Activated CD8-positive, alpha-beta T cell treated with anti-CD3 and anti-CD28 coated beads, Interleukin-2, amount 10 ng/mL, durations not matched to agents 7 days and 5 days (primary cell): ENCODE results near the gene MYO18A. TPM values are rescaled to one million over a fixed set of nuclear protein-coding genes. Genes with fewer than 3 reads are reported as not detected.

Experiments used
- ATAC-seq: fragments of 150-1000 bp; cut with Tn5 transposase; one replicate; pipeline ENCODE4 v1.10.0; 2021; ENCODE audit warnings: moderate library complexity
- CTCF ChIA-PET: fragments of 350-600 bp; sonication (Branson Sonifier 250); formaldehyde crosslinking; loops from one replicate; lab custom pipeline; 2021; ENCODE audit warnings: antibody characterized with exemption; lab: Charles Lee
- POLR2A ChIA-PET: fragments of 350-600 bp; sonication (Branson Sonifier 250); formaldehyde crosslinking; loops from one replicate; lab custom pipeline; 2021; ENCODE audit warnings: antibody characterized with exemption; lab: Charles Lee
- DNase-seq: peaks from one replicate; pipeline ENCODE4 v3.0.0-alpha.2; 2020
- H3K27ac Mint-ChIP-seq: one replicate; pipeline ENCODE4 v1.8.0; 2021; ENCODE audit warnings: mild to moderate bottlenecking, mixed read lengths
- H3K27me3 Mint-ChIP-seq: one replicate; pipeline ENCODE4 v1.8.0; 2021; ENCODE audit warnings: low read depth, mixed read lengths
- H3K36me3 Mint-ChIP-seq: one replicate; pipeline ENCODE4 v1.8.0; 2021; ENCODE audit warnings: low read depth, mixed read lengths
- H3K4me1 Mint-ChIP-seq: one replicate; pipeline ENCODE4 v1.8.0; 2021; ENCODE audit warnings: low read depth, mixed read lengths
- H3K4me3 Mint-ChIP-seq: one replicate; pipeline ENCODE4 v1.8.0; 2021; ENCODE audit warnings: mild to moderate bottlenecking, mixed read lengths
- H3K9me3 Mint-ChIP-seq: one replicate; pipeline ENCODE4 v1.8.0; 2022; ENCODE audit warnings: mixed read lengths; ENCODE audit not compliant: insufficient read depth
- total RNA-seq, 2 experiments: library from RNA; stranded (reverse); gene quantifications; one replicate each; pipeline ENCODE4 v1.2.3, GENCODE V29; 2021

MYO18A gene
- total RNA-seq, 2 experiments from 2014 or later, result 53.4 to 53.8 TPM

GRCh38 chr17:29076087-29076486 lies 104.1 kb downstream of the MYO18A start:
- DNase-seq (no peak), ATAC-seq (no peak)
- H3K27ac Mint-ChIP-seq, result no peak overlapping the region
- POLR2A ChIA-PET, result no interaction called here
- no peaks in the 10 kb centered on the region for H3K9me3 Mint-ChIP-seq
- H3K27me3 Mint-ChIP-seq, result no peaks in the 10 kb centered on the region
- no peaks in the 10 kb centered on the region for H3K4me1 Mint-ChIP-seq
- no peaks in the 10 kb centered on the region for H3K36me3 Mint-ChIP-seq
- no peak overlapping the region for H3K4me3 Mint-ChIP-seq
- CTCF ChIA-PET, result interaction anchor here (1.9 to 2.0 kb wide), 2 partner anchors 41 to 111 kb away, joined by 5 to 7 read pairs; no protein-coding TSS in a partner anchor

DNA sequence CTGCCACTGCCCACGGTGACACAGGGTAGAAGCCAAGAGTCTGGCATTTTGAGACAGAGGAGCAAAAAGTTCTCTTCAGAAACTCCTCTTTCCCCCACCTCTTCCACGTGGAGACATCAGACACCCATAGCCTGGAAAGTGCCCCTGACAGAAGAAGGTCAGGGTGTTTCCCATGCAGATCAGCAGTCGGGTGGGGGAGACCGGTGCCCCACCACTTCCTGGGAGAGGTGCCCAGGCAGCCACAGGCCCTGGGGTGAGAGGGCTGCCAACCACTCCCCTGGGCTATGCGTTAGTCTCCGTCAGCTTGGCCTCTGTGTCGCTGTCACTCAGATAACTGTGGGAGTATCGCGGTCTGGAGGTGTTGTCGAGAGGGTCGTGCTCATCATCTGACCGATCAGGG lies 105.7 kb downstream of the MYO18A start:
- ChIA-PET CTCF (no interaction called here), POLR2A (no interaction called here)
- no peaks in the 10 kb centered on the region for H3K27me3 Mint-ChIP-seq
- H3K9me3 Mint-ChIP-seq, result no peaks in the 10 kb centered on the region
- no peaks in the 10 kb centered on the region for H3K4me1 Mint-ChIP-seq
- H3K4me3 Mint-ChIP-seq, result no peak overlapping the region
- H3K36me3 Mint-ChIP-seq, result no peaks in the 10 kb centered on the region
- H3K27ac Mint-ChIP-seq, result no peak overlapping the region
- DNase-seq (no peak), ATAC-seq (no peak)

- Mint-ChIP-seq H3K4me3 (no peak overlapping the region), H3K9me3 (no peaks in the 10 kb centered on the region), H3K4me1 (no peaks in the 10 kb centered on the region), H3K27me3 (no peaks in the 10 kb centered on the region), H3K27ac (no peak overlapping the region), H3K36me3 (no peaks in the 10 kb centered on the region)
- CTCF ChIA-PET, result interaction anchor here (1.0 to 1.5 kb wide), 2 partner anchors 108 to 120 kb away, joined by 3 read pairs; no protein-coding TSS in a partner anchor
- DNase-seq (no peak), ATAC-seq (no peak)
- POLR2A ChIA-PET, result no interaction called here
Observed at GRCh38 chr17:29073520-29073919, 106.7 kb downstream of the MYO18A start.

DNA sequence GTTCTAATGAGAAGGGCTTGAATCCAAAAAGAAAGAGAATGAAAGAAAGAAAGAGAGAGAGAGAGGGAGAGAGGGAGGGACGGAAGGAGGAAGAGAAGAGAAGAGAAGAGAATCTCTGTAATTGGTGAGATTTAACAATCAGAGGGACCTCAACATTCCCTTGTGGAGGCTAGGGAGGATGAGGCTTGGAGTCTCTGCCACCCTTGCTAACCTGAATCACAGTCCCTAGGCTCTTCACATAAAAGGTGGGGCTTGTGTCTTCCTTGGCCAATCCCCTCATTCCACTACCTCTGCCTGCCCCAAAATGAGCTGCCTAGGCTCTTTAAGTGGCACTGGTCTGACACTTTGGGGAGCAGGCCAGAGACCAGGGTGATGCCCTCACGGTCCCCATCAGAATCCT lies 107.2 kb downstream of the MYO18A start:
- Mint-ChIP-seq H3K27ac (no peak overlapping the region), H3K4me3 (no peak overlapping the region), H3K36me3 (no peaks in the 10 kb centered on the region), H3K4me1 (no peaks in the 10 kb centered on the region), H3K9me3 (no peaks in the 10 kb centered on the region), H3K27me3 (no peaks in the 10 kb centered on the region)
- ChIA-PET POLR2A (no interaction called here), CTCF (interaction anchor here (1.0 to 1.5 kb wide), 2 partner anchors 107 to 119 kb away, joined by 3 read pairs; no protein-coding TSS in a partner anchor)
- no peak for DNase-seq
- no peak for ATAC-seq

DNA sequence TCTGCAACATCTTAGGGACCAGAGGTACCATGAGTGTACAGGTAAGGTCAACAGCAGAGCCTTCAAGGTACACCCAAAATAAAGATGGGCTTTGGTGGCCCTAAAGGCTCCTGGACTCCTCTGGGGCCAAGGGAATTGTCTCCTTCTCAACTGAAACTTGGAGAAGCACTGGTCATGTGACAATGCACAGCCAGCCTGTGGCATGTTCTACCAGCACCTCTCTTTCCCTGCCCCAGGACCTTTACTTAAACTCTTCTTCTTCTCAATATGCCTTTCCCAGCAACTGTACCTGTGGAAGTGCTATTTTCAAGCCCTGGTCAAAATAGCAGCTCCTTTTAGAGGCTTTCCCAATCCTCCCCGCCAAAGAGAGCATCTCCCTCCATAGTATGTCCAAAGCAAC lies 108.9 kb downstream of the MYO18A start:
- H3K27me3 Mint-ChIP-seq, result no peaks in the 10 kb centered on the region
- POLR2A ChIA-PET, result no interaction called here
- CTCF ChIA-PET, result interaction anchor here (1.2 kb wide), 1 partner anchor 45 kb away, joined by 4 read pairs; no protein-coding TSS in a partner anchor
- H3K4me3 Mint-ChIP-seq, result no peak overlapping the region
- no peaks in the 10 kb centered on the region for H3K4me1 Mint-ChIP-seq
- no peaks in the 10 kb centered on the region for H3K9me3 Mint-ChIP-seq
- DNase-seq (no peak), ATAC-seq (no peak)
- no peak overlapping the region for H3K27ac Mint-ChIP-seq
- no peaks in the 10 kb centered on the region for H3K36me3 Mint-ChIP-seq

GRCh38 chr17:29070781-29071180 lies 109.4 kb downstream of the MYO18A start:
- Mint-ChIP-seq H3K36me3 (no peaks in the 10 kb centered on the region), H3K27me3 (no peaks in the 10 kb centered on the region), H3K4me3 (no peak overlapping the region), H3K27ac (no peak overlapping the region), H3K9me3 (no peaks in the 10 kb centered on the region), H3K4me1 (no peaks in the 10 kb centered on the region)
- DNase-seq, result no peak
- POLR2A ChIA-PET, result no interaction called here
- no peak for ATAC-seq
- CTCF ChIA-PET, result interaction anchor here (1.2 to 1.4 kb wide), 2 partner anchors 46 to 105 kb away, joined by 3 to 4 read pairs; no protein-coding TSS in a partner anchor

DNA sequence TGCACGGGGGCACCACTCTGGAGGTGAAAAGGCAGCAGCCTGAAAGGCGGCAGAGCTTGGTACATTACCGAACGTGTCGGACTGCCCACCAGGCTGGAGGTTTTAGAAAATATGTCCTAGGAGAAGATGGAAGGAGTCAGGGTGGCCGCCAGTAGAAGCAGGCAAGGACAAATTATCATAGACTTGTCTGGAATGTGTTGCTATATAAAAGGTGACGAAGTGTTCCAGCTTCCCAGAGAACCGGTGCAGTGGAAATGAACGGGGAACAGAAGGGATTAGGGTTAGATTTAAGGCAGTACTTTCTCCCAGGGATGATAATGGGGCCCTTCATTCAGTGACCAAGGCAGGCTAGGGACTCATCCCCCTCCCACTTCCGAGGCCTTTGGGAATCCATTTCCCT lies 109.9 kb downstream of the MYO18A start:
- no peaks in the 10 kb centered on the region for H3K36me3 Mint-ChIP-seq
- POLR2A ChIA-PET, result no interaction called here
- CTCF ChIA-PET, result interaction anchor here (1.4 kb wide), 1 partner anchor 105 kb away, joined by 3 read pairs; no protein-coding TSS in a partner anchor

GRCh38 chr17:29069526-29070041 lies 110.6 kb downstream of the MYO18A start:
- H3K4me1 Mint-ChIP-seq, result no peaks in the 10 kb centered on the region
- POLR2A ChIA-PET, result no interaction called here
- H3K27ac Mint-ChIP-seq, result no peak overlapping the region
- DNase-seq, result no peak
- H3K36me3 Mint-ChIP-seq, result no peaks in the 10 kb centered on the region
- CTCF ChIA-PET, result interaction anchor here (1.4 kb wide), 1 partner anchor 104 kb away, joined by 3 read pairs; no protein-coding TSS in a partner anchor
- no peak overlapping the region for H3K4me3 Mint-ChIP-seq
- ATAC-seq, result no peak
- H3K9me3 Mint-ChIP-seq, result no peaks in the 10 kb centered on the region
- no peaks in the 10 kb centered on the region for H3K27me3 Mint-ChIP-seq

More for the DNA sequence above, 109.9 kb downstream of the MYO18A start:
- no peak for DNase-seq
- ATAC-seq, result no peak
- Mint-ChIP-seq H3K9me3 (no peaks in the 10 kb centered on the region), H3K27ac (no peak overlapping the region), H3K27me3 (no peaks in the 10 kb centered on the region), H3K4me3 (no peak overlapping the region), H3K4me1 (no peaks in the 10 kb centered on the region)

DNA sequence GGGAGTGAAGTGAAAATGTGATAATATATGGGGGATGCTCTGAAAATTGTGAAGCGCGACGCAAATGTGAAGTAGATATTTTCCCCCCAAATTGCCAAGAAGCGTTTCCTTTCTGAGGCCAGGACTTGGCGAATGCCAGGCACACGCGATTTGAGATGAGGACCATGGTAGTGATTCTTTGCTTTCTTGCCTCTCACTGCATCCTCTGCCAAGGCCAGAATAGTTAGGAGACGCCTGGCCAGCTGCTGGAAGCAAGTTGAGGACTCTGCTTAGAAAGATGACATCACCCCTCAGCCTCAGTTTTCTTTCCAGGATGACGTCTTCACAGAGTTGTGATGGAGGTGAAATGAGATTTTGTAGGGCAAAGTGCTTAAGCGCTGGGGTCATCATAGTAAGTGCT lies 111.4 kb downstream of the MYO18A start:
- Mint-ChIP-seq H3K27ac (no peak overlapping the region), H3K27me3 (no peaks in the 10 kb centered on the region), H3K4me3 (no peak overlapping the region), H3K4me1 (no peaks in the 10 kb centered on the region), H3K36me3 (no peaks in the 10 kb centered on the region), H3K9me3 (no peaks in the 10 kb centered on the region)
- DNase-seq (no peak), ATAC-seq (no peak)
- ChIA-PET CTCF (no interaction called here), POLR2A (no interaction called here)

DNA sequence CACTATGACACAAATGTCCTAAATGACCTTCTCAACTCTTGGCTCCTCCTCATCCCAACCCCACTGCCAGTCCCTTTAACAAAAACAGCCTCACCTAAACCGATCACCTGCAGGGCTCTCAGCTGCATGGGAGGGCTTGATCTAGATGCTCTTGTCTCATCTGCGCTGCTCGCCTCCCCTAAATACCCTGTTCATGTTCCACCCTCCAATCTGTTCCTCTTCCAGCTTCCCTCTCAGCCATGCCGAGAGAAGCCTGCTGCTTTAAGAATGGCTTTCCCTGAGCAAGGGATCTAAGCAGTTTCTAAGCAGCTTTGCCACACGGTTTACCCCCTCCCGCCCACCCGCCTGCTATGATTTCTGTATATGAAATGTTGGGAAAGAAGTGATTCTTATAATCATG lies 113.6 kb downstream of the MYO18A start:
- Mint-ChIP-seq H3K9me3 (no peaks in the 10 kb centered on the region), H3K27me3 (no peaks in the 10 kb centered on the region), H3K4me3 (no peak overlapping the region), H3K27ac (no peak overlapping the region), H3K36me3 (no peaks in the 10 kb centered on the region), H3K4me1 (no peaks in the 10 kb centered on the region)
- DNase-seq, result no peak
- ChIA-PET CTCF (interaction anchor here (1.0 kb wide), 1 partner anchor 58 kb away, joined by 3 read pairs; no protein-coding TSS in a partner anchor), POLR2A (no interaction called here)
- ATAC-seq, result no peak

- ATAC-seq (no peak), DNase-seq (no peak)
- CTCF ChIA-PET, result interaction anchor here (1.2 kb wide), 1 partner anchor 51 kb away, joined by 4 read pairs; no protein-coding TSS in a partner anchor
- H3K27me3 Mint-ChIP-seq, result no peaks in the 10 kb centered on the region
- no peaks in the 10 kb centered on the region for H3K9me3 Mint-ChIP-seq
- no peaks in the 10 kb centered on the region for H3K4me1 Mint-ChIP-seq
- H3K4me3 Mint-ChIP-seq, result no peak overlapping the region
- POLR2A ChIA-PET, result interaction anchor here (0.6 kb wide), 1 partner anchor 26 kb away, joined by 3 read pairs; no protein-coding TSS in a partner anchor
- H3K27ac Mint-ChIP-seq, result no peak overlapping the region
- H3K36me3 Mint-ChIP-seq, result no peaks in the 10 kb centered on the region
Observed at GRCh38 chr17:29066047-29066446, 114.2 kb downstream of the MYO18A start.

GRCh38 chr17:29063992-29064391 lies 116.2 kb downstream of the MYO18A start:
- ATAC-seq (no peak), DNase-seq (no peak)
- Mint-ChIP-seq H3K9me3 (no peaks in the 10 kb centered on the region), H3K4me1 (no peaks in the 10 kb centered on the region), H3K27me3 (no peaks in the 10 kb centered on the region), H3K36me3 (no peaks in the 10 kb centered on the region), H3K4me3 (no peak overlapping the region), H3K27ac (no peak overlapping the region)
- ChIA-PET CTCF (interaction anchor here (1.7 kb wide), 1 partner anchor 98 kb away, joined by 5 read pairs; no protein-coding TSS in a partner anchor), POLR2A (no interaction called here)
